ENCODE data around the gene CDH5.

- TF ChIP-seq CTCF (conservative IDR thresholded peaks at IDR 0.05) (no peak), ZFX (IDR thresholded peaks at IDR 0.05) (no peak)
Measured at GRCh38 chr16:66432429-66432828, 65.9 kb downstream of the CDH5 start.
